ENCODE results near the gene RGP1. TPM values are rescaled to one million over a fixed set of nuclear protein-coding genes. Genes with fewer than 3 reads are reported as not detected.

Gene RGP1
- total and polyA plus RNA-seq, 7 donors = 10.2 to 37.2 (median 13.6) TPM

DNA sequence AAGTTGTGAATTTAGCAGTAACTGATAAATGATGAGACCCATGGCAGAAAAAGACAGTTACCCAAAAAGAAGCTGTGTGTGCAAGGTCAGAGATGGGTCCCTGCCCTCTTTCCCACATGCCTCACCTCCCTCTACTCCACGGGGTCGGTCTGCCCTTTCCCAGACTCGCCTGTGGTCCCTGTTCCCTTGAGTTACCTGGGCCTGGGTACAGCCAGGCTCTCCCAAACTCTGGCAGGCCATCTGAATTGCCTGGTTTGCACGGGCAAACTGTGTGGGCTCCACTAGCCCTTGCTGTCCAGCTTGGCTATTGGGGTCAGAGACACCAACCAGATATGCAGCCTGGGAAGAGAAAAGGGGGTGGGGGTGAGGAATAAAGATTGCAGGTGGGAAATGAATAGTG lies 40.9 kb upstream of the RGP1 start:
- Histone ChIP-seq H3K4me1 (no peaks in the 10 kb centered on the region), H3K4me3 (no peak overlapping the region), H3K27me3 (no peaks in the 10 kb centered on the region), H3K9me3 (no peaks in the 10 kb centered on the region), H3K36me3 (peaks cover 91 to 100% (median 94%) of the 10 kb centered on the region in 4 donors), H3K27ac (peak overlapping the region; percentile 27 to 49 (median 36))
- DNase-seq = peak; percentile 54
- TF ChIP-seq POLR2A (IDR thresholded peaks at IDR 0.05) (no peak), POLR2AphosphoS5 (IDR thresholded peaks at IDR 0.05) (no peak), EP300 (IDR thresholded peaks at IDR 0.05) (no peak)
- TF ChIP-seq, protein P1, sequence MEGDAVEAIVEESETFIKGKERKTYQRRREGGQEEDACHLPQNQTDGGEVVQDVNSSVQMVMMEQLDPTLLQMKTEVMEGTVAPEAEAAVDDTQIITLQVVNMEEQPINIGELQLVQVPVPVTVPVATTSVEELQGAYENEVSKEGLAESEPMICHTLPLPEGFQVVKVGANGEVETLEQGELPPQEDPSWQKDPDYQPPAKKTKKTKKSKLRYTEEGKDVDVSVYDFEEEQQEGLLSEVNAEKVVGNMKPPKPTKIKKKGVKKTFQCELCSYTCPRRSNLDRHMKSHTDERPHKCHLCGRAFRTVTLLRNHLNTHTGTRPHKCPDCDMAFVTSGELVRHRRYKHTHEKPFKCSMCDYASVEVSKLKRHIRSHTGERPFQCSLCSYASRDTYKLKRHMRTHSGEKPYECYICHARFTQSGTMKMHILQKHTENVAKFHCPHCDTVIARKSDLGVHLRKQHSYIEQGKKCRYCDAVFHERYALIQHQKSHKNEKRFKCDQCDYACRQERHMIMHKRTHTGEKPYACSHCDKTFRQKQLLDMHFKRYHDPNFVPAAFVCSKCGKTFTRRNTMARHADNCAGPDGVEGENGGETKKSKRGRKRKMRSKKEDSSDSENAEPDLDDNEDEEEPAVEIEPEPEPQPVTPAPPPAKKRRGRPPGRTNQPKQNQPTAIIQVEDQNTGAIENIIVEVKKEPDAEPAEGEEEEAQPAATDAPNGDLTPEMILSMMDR (IDR thresholded peaks at IDR 0.05) = no peak
- intact Hi-C loops (cut with DNase I) = no loop called here
- WGBS, 2 donors = 97 to 99% methylated on average over 4 of the region's 4 CpGs

DNA sequence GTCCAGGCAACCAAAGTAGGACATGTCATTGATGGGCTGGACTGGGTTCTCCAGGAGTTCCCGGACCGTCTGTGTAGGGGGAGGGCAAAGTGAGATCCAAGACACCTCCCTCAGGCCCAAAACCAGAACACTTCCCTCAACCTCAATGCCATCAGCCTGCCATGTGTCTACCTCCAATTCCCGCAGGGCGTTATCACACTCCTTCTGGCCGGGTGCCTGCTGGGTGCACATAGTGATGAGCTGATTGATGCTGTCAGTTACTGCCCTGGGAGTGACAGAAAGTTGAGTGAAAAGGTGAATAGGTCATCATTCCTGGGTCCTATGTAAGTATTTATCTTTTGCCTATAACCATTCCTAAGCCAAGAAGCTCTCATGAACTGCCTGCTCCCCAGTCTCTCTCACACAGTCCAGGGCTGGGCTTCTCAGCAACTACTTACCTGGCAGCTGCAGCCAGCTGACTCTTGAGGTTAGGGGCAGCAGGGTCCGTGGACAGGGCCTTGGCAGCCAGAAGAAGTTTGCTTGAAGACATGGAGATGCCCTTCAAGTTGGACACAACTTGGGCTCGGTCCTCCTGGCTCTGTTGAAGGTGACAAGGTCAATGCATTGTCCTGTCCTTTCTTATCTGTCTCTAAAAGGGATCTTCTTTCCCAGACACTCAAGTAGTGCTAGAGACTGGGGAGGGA lies 38.1 kb upstream of the RGP1 start:
- Histone ChIP-seq H3K9me3 (no peaks in the 10 kb centered on the region), H3K36me3 (peaks cover 85 to 100% (median 93%) of the 10 kb centered on the region in 4 donors), H3K27me3 (no peaks in the 10 kb centered on the region), H3K4me1 (peaks cover 0 to 6% (median 0%) of the 10 kb centered on the region in 4 donors), H3K27ac (peak overlapping the region; percentile 31 to 57 (median 38)), H3K4me3 (no peak overlapping the region)
- DNase-seq = peak; percentile 45
- intact Hi-C loops (cut with DNase I) = no loop called here
- TF ChIP-seq, protein P1 (IDR thresholded peaks at IDR 0.05) = no peak
- TF ChIP-seq POLR2AphosphoS5 (IDR thresholded peaks at IDR 0.05) = peak in 1 of 4 donors; percentile 20
- 85 to 93% methylated on average over 7 of the region's 7 CpGs for WGBS, 2 donors

DNA sequence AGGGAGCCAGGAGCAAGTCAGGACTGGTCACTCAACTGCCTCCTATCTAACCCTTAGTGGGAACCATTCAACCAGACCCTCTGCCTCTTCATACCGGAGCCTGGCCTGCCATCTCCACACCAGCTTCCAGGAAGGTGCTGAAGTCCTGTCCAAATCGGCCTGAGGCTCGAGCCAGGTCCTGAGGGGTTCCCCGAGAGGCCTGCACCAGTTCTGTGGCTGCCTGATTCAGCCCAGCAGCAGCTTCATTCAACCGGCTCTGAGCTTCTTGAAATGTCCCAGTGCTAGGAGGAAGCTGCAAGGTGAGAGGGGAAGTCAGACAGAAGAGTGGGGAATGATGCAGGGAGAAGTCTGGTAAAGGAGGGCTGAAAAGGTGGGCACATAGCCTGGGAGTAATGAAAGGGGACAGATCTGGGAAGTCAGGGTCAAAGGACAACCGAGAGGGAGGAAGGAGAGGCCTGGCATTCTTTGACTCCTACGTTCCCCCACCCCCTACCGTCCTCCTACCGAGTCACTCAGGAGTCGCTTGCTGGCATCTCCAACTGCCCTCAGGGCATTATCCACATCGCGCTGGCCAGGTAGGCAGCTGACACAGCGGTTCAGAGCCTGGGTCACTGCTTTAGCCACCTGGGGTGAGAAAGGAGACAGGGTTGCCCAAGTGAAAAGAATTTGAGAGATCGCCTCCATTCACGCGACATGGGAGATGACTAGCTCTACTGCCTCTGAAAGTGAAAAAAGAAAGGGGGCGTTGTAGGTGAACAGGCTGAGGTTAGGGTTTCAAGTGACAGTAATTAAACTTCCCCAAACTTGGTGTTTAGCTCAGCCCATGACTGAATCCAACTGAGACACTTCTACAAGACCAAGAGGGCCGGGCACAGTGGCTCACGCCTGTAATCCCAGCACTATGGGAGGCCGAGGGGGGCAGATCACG lies 37.3 kb upstream of the RGP1 start:
- no peaks in the 10 kb centered on the region for H3K27me3 ChIP-seq
- TF ChIP-seq, protein P1 (IDR thresholded peaks at IDR 0.05) = no peak
- TF ChIP-seq POLR2A (IDR thresholded peaks at IDR 0.05) = no peak
- no peak for TF ChIP-seq EP300 (IDR thresholded peaks at IDR 0.05)
- TF ChIP-seq POLR2AphosphoS5 (IDR thresholded peaks at IDR 0.05) = no peak
- no peak overlapping the region for H3K4me3 ChIP-seq
- H3K9me3 ChIP-seq = no peaks in the 10 kb centered on the region
- intact Hi-C loops (cut with DNase I) = no loop called here
- H3K27ac ChIP-seq = peak overlapping the region; percentile 31 to 57 (median 38)
- 86 to 94% methylated on average over 21 of the region's 21 CpGs for WGBS, 2 donors
- peaks cover 85 to 100% (median 92%) of the 10 kb centered on the region in 4 donors for H3K36me3 ChIP-seq
- peaks cover 0 to 6% (median 0%) of the 10 kb centered on the region in 4 donors for H3K4me1 ChIP-seq
- DNase-seq = peak; percentile 60

GRCh38 chr9:35712762-35713400 lies 36.2 kb upstream of the RGP1 start:
- peaks cover 0 to 6% (median 0%) of the 10 kb centered on the region in 4 donors for H3K4me1 ChIP-seq
- peak overlapping the region; percentile 10 to 69 (median 53) for H3K27ac ChIP-seq
- H3K4me3 ChIP-seq = no peak overlapping the region
- H3K27me3 ChIP-seq = no peaks in the 10 kb centered on the region
- H3K36me3 ChIP-seq = peaks cover 85 to 100% (median 92%) of the 10 kb centered on the region in 4 donors
- TF ChIP-seq POLR2AphosphoS5 (IDR thresholded peaks at IDR 0.05) (peak in 1 of 4 donors; percentile 8), POLR2A (IDR thresholded peaks at IDR 0.05) (no peak), EP300 (IDR thresholded peaks at IDR 0.05) (no peak)
- TF ChIP-seq, protein P1 (IDR thresholded peaks at IDR 0.05) = no peak
- DNase-seq = peak; percentile 64
- H3K9me3 ChIP-seq = no peaks in the 10 kb centered on the region
- 91% methylated on average over 11 of the region's 11 CpGs for WGBS, 2 donors
- intact Hi-C loops (cut with DNase I) = no loop called here
